ENCODE measurements around the gene NOVA2. TPM values are rescaled to one million over a fixed set of nuclear protein-coding genes. Genes with fewer than 3 reads are reported as not detected.

NOVA2 gene
- total and polyA plus RNA-seq, 9 of the 15 experiments (the other 6 are each of a cell fraction or from before 2014, with no cell fraction given): not detected

- TF ChIP-seq, protein P1, sequence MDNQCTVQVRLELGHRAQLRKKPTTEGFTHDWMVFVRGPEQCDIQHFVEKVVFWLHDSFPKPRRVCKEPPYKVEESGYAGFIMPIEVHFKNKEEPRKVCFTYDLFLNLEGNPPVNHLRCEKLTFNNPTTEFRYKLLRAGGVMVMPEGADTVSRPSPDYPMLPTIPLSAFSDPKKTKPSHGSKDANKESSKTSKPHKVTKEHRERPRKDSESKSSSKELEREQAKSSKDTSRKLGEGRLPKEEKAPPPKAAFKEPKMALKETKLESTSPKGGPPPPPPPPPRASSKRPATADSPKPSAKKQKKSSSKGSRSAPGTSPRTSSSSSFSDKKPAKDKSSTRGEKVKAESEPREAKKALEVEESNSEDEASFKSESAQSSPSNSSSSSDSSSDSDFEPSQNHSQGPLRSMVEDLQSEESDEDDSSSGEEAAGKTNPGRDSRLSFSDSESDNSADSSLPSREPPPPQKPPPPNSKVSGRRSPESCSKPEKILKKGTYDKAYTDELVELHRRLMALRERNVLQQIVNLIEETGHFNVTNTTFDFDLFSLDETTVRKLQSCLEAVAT (IDR thresholded peaks at IDR 0.05): no peak
- TF ChIP-seq CBX5 (IDR thresholded peaks at IDR 0.05; ENCODE audit: borderline replicate concordance, low read depth) (no peak), FOXP4 (CRISPR knock-in tag; IDR thresholded peaks at IDR 0.05; ENCODE audit: borderline replicate concordance) (peak; percentile 30; the same call in 1 of the 2 replicates), PRMT5 (CRISPR knock-in tag; IDR thresholded peaks at IDR 0.05) (peak; percentile 92; the same call in 1 of the 2 replicates), NR4A1 (CRISPR knock-in tag; IDR thresholded peaks at IDR 0.05) (no peak), NR4A1 (tag; IDR thresholded peaks at IDR 0.05) (no peak), ZNF316 (IDR thresholded peaks at IDR 0.05) (no peak), TBP (optimal IDR thresholded peaks at IDR 0.05; ENCODE audit: low read depth, low read length) (no peak), ZNF134 (CRISPR knock-in tag; conservative IDR thresholded peaks at IDR 0.05) (no peak), SETDB1 (IDR thresholded peaks at IDR 0.05; ENCODE audit: low read length) (no peak), NFYB (IDR thresholded peaks at IDR 0.05; ENCODE audit: extremely low read depth, insufficient read length) (no peak), ILK (tag; IDR thresholded peaks at IDR 0.05; ENCODE audit: borderline replicate concordance, low read depth) (no peak), PML (IDR thresholded peaks at IDR 0.05; ENCODE audit: low read length) (no peak)
- TF ChIP-seq, protein P2, sequence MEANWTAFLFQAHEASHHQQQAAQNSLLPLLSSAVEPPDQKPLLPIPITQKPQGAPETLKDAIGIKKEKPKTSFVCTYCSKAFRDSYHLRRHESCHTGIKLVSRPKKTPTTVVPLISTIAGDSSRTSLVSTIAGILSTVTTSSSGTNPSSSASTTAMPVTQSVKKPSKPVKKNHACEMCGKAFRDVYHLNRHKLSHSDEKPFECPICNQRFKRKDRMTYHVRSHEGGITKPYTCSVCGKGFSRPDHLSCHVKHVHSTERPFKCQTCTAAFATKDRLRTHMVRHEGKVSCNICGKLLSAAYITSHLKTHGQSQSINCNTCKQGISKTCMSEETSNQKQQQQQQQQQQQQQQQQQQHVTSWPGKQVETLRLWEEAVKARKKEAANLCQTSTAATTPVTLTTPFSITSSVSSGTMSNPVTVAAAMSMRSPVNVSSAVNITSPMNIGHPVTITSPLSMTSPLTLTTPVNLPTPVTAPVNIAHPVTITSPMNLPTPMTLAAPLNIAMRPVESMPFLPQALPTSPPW (CRISPR knock-in tag; IDR thresholded peaks at IDR 0.05): no peak; the same call in 1 of the 2 replicates
- TF ChIP-seq, protein P3, sequence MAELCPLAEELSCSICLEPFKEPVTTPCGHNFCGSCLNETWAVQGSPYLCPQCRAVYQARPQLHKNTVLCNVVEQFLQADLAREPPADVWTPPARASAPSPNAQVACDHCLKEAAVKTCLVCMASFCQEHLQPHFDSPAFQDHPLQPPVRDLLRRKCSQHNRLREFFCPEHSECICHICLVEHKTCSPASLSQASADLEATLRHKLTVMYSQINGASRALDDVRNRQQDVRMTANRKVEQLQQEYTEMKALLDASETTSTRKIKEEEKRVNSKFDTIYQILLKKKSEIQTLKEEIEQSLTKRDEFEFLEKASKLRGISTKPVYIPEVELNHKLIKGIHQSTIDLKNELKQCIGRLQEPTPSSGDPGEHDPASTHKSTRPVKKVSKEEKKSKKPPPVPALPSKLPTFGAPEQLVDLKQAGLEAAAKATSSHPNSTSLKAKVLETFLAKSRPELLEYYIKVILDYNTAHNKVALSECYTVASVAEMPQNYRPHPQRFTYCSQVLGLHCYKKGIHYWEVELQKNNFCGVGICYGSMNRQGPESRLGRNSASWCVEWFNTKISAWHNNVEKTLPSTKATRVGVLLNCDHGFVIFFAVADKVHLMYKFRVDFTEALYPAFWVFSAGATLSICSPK (IDR thresholded peaks at IDR 0.05; ENCODE audit: borderline replicate concordance): no peak
- TF ChIP-seq, protein P4, sequence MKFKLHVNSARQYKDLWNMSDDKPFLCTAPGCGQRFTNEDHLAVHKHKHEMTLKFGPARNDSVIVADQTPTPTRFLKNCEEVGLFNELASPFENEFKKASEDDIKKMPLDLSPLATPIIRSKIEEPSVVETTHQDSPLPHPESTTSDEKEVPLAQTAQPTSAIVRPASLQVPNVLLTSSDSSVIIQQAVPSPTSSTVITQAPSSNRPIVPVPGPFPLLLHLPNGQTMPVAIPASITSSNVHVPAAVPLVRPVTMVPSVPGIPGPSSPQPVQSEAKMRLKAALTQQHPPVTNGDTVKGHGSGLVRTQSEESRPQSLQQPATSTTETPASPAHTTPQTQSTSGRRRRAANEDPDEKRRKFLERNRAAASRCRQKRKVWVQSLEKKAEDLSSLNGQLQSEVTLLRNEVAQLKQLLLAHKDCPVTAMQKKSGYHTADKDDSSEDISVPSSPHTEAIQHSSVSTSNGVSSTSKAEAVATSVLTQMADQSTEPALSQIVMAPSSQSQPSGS (CRISPR knock-in tag; IDR thresholded peaks at IDR 0.05): peak; percentile 48; the same call in 1 of the 2 replicates
- TF ChIP-seq, protein P5, sequence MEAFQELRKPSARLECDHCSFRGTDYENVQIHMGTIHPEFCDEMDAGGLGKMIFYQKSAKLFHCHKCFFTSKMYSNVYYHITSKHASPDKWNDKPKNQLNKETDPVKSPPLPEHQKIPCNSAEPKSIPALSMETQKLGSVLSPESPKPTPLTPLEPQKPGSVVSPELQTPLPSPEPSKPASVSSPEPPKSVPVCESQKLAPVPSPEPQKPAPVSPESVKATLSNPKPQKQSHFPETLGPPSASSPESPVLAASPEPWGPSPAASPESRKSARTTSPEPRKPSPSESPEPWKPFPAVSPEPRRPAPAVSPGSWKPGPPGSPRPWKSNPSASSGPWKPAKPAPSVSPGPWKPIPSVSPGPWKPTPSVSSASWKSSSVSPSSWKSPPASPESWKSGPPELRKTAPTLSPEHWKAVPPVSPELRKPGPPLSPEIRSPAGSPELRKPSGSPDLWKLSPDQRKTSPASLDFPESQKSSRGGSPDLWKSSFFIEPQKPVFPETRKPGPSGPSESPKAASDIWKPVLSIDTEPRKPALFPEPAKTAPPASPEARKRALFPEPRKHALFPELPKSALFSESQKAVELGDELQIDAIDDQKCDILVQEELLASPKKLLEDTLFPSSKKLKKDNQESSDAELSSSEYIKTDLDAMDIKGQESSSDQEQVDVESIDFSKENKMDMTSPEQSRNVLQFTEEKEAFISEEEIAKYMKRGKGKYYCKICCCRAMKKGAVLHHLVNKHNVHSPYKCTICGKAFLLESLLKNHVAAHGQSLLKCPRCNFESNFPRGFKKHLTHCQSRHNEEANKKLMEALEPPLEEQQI (IDR thresholded peaks at IDR 0.05): no peak
Observed at GRCh38 chr19:45952686-45953505, 20.8 kb downstream of the NOVA2 start (continued).
